COLO668 (cell line): ENCODE results near the gene PARVA.

Experiments used
- DNase-seq: peaks from one replicate; lab custom pipeline; 2025; ENCODE audit not compliant: unreplicated experiment; lab: John Stamatoyannopoulos, UW

The PARVA gene

DNA sequence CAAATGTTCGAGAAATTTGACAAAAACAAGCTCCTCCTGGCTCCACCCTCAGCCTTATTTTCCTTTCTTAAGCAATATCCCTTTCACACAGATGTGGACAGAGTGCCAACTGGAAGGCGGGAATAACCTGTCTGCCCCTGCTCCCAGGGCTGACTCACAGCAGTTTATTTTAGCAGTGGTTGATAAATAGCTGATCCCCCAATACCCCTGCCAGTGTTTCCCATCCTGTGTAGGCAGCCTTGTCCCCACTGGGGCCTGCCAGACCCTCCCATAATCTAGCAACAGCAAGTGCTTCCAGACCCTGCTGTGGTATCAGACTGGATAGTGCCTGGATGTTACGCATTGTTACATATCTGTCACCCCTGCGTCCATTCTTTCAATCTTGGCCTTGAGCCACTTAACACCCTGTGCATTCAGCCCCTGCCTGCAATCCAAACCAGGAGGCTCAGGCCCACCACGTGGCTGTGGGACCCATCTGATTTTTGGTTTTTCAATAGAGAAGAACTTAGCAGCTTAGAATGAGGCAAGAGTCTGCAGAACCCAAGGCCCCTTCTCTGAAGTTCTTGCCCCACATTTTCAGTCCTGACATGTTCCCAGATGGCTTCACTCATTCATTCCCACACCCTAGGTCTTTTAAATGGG is 53.7 kb downstream of the PARVA start:
- no peak for DNase-seq

DNA sequence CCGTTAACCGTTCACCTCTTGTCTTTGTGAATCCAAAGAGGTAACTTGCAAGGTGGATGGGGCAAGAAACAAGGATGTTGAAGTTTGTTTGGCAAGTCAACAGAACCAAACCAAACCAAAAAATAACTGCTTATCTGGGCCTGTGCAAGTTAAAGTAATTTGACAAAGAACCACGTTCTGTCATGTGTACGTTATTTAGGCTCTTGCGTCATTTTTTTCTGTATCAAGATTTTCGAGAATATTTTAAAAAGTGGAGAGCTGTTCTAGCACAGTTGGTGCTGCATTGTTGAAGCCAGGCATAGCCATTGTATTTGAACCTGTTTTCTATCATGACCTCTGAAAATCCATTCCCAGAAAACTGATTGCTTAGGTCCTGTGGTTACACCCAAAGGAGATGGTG is 55.1 kb downstream of the PARVA start:
- DNase-seq = no peak

DNA sequence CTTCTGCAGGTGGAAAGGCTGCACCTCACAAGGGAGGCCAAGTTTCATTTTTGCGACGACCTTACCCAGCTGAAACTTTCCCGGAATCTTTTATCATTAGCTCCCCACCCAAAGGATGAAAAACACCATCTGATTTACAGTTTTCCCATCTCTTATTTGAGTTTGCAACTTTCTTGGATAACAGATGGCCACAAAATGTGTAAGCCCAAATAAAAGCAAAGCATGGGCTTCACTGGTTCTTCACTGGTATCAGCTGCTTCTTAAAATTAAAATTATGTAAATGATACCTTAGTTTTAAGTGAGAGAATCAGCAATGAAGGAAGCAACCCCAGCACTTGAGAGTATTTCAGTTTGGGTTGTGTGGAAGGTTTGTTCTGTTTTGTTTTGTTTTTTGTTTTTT is 55.8 kb downstream of the PARVA start:
- no peak for DNase-seq

DNA sequence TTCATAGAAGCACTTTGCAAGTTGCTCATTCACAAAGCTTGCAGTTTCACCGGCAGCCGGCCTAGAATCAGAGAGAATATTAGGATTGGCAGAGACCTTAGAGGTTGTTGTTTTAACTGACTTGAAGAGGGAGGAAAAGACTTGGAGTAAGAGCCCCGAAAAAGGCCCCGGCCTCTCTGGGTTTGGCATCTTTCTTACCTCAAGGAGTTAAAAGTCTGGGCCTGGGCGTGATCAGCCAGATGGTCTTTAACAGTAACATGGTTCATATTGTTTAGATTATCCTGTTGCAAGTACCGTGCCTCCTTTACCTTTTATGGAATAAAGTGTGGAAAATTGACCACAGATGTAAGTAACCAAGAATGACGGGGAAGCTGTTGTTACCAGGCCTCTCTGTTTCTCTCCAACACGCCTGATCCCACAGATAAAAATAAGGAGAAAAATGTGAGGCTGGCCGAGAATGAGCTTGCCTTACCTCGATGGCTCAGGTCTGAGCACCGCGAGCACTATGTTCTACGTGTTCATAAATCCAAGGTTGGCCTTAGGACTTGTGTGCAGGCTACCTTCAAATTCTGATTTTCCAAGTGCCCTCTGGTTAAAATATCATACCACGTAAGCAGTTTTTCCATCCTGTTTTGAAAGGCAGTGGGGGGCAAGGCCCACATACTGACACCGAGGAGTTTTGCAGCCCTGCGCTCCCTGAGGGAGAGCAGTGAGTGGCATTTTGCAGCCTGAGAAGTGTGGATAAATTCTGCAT is 56.4 kb downstream of the PARVA start:
- DNase-seq = no peak

DNA sequence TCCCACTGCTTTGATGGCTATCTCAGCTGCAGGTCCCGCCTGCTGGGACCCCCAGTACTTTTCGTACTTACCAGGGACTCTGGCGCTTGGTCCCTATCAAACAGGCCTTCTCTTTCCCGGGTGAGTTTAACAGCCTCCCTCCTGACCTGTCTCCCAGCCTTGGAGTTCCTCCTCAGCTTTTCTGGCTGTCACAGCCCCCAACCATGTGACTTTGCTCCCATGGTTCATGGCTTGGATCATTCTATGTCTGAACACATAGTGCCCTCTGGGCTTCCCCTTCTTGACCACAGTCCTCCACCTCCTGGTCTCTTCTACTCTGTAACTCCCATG is 56.9 kb downstream of the PARVA start:
- no peak for DNase-seq

DNA sequence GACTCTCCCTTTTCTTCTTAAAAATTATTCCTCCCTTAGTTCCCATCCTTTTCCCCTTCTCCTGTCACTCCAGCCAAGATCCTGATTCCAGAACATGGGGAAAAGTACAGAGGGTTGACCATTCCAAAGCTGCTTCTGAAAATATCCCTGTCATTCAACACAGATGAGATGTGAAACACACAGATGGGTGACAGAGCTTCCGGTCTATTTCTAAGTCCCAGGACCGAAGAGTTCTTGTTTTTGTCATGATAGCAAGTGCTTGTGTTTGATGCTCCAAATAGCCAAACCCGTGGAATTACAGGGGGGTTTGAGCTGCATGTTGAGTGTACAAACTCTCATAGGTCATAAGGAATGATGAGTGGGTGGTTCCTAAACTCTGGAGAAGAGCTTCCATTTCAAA is 57.9 kb downstream of the PARVA start:
- no peak for DNase-seq

DNA sequence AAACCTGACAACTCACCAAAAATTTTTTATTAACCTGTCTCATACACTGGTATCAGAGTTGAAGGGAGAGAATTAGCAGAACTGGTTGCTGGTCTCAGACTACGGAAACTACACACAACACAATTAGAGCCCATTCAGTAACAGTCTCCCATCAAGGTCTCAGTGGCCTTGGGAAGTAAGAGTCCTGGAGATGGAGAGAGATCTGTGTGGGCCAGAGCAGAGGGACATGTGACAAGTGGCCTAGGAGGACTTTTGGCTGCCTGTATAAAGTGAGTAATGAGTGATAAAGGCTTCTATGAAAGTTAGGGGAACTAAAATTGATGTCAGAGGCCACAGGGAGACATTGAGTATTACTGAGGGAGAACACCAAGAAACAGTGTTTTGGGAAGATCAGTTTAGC is 58.9 kb downstream of the PARVA start:
- DNase-seq = no peak

DNA sequence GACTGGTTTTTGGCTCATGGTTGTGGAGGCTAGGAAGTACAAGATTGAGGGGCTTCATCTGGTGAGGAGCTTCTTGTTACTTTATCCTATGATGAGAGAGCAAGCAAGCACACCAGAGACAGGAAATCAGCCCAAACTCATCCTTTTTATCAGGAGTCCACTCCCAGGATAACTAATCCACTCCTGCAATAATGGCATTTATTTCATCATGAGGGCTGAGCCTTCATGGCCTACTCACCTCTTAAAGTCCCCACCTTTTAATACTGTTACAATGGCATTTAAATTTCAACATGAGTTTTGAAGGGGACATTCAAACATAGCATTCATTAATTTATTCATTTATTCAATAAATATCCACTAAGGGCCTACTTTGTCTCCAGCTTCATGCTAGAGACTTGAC is 60.9 kb downstream of the PARVA start:
- no peak for DNase-seq

DNA sequence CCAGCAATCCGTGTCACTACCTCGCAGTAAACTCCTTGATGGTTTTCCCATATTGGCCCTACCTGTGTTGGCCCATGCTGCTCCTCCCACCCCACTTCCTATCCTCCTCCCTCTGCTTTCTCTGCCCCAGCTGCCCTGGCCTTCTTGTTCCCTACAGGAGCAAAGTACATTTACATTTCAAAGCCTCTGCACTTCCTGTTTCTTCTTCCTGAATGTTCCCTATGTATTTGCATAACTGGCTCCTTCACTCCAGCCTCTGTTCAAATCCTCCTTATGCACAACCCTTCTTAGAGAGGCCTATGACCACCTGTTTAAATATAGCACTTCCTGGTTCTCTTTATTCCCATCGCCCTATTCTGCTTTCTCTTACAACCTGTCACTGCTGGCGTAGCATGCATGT is 62.2 kb downstream of the PARVA start:
- DNase-seq = peak; percentile 31

DNA sequence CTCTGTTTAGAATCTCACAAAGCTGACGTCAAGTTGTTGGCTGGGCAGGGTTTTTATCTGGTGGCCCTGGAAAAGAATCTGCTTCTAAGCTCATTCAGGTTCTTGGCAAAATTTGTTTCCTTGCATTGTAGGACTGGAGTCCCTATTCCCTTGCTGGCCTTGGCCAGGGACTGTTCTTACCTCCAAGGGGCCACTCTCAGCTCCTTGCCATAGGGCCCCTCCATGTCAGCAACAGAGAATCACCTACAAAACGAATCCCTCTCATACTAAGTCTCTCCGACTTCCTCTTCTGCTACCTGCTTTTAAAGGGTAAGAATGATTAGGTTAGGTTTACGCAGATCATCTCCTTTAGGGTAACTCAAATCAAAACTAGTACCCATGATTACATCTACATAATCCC is 63.2 kb downstream of the PARVA start:
- DNase-seq = no peak

DNA sequence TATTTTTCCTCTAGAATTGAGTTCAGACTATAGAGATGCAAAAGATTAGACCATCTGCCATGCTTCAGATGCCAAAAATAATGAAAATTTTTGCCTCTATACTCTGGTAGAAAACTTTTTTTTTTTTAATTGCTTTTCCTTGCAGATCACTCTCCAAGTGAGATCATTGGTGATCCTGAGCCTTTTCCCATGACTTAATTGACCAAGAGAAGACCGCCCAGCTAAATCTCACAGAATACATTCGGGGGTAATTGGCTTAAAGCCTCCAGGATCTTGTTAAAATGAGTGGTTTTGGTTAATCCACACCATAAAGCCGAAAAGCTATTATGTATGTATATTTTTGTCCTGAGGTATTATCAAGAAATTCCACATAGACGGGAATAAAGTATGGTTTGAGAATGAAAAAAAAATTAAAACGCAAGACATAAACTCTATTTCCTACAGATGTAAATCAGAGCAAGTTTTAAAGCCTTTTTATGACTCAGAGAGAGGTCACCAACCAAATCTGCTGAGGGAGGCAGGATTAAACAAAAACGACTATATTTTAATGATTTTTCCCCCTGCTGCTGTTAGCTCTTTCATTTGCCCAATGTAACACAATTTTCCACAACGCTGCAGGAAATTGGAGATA is 64.0 kb downstream of the PARVA start:
- DNase-seq = no peak

DNA sequence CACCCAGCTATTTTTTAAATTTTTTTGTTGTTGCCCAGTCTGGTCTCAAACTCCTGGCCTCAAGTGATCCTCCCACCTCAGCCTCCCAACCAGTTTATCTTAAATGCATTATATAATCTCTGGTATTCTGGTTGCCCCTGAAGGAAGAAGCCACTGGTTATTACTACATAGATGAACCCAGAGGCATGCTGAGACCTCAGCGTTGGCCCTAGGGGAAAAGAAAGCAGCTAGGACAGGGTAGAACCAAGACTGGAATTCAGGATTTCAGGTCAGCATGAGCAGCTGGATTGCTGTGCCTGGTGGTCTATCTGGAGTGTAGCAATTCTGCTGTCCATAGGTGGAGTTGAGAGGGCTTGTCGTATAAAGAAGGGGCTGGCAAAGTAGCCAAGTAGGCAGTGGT is 67.2 kb downstream of the PARVA start:
- no peak for DNase-seq

DNA sequence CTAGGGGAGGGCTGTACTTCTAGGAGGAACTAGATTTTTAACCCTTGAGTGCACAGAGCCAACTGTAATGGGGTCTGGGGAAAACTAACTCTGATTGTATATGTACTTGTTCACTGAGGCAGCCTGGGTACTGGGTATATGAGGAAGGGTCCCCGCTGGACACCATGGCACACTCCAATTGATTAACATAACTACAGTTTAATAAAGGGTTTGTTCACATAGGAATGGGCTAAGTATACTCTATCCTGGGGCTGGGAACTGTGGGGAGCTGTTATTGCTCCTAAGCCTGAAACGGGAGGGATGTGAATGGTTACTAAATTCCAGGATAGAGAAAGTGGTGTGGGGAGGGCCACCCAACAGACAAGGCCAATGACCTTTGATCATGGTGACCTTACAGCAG is 67.6 kb downstream of the PARVA start:
- no peak for DNase-seq

DNA sequence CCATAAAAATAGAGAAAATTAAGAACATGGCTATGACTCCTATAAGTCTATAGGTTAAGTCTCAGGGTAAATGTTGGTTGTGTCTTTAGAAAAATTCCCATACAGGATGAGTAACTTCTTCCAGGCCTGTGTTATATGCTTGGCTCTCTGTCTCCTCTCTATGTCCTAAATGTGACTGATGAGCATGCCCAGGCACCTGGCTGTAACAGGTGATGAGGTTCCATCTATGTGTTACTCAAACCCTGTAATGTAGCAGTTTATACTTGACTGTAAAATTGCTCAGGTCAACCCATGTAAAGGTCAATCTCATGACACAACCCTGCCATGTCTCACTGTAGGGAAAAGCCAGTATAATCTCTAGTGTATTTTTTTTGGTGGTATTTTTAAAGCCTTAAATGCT is 69.5 kb downstream of the PARVA start:
- no peak for DNase-seq

DNA sequence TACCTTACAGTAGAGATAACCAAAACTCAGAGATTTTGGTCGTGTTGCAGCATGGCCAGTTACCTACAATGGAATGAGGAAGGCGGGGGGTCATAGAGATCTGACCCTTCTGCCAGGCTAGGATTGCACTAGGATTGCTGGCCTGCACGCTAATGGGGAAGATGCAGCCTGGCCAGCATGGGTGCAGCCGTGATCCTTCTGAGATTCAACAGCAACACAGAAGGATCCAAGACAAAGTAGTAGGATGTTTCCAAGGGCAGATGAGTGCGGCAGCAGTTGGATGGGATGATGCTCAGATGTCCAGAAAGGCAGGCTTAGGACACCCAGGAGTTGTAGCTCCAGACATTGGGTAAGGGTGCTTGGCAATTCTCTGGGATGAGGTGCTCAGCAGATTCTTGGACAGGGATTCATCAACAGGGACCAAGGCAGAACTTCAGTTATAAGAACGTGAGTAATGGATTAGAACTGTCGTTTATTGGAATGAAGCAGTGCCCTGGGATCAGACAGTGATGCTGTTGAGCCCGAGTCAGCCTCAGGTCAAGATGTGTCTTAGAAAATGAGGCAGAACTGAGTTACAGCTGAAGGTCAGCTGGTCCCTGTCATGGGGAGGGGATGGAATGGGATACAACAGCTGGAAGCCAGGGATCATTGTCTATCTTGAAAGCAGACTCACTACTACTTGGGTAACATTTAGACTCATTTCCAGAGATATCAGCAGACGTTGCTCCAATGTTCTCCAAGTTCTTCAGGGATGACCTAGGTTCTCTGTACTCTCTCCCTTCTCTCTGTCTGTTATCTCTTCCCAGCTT is 71.0 kb downstream of the PARVA start:
- DNase-seq = no peak

DNA sequence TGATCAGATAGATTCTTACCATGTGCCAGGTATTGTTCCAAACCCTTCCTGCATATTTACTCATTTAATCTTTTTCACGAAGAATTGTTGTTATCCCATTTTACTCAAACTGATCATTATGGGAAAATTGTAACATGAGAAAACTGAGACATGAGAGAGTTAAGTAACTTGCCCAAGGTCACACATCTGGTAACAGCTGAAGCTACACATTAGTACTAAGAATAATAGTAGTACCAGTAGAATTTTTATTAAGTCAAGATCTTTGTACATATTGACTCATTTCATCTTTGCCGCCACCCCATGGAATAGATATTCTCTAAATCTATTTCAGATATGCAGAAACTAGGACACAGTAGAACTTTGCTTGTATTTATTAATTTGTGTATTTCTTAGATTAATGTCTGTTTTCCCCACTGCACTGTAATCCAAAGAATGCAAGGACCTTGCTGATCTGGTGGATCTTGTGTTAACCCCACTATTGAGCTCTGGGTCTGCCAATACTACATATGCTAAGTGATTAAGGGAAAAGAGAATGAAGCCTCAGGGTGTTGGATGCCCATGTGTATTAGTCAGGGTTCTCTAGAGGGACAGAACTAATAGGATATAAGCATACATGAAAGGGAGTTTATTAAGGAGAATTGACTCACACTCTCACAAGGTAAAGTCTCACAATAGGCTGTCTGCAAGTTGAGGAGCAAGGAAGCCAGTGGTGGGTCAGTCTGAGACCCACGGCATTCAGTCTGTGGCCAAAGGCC is 72.8 kb downstream of the PARVA start:
- no peak for DNase-seq

DNA sequence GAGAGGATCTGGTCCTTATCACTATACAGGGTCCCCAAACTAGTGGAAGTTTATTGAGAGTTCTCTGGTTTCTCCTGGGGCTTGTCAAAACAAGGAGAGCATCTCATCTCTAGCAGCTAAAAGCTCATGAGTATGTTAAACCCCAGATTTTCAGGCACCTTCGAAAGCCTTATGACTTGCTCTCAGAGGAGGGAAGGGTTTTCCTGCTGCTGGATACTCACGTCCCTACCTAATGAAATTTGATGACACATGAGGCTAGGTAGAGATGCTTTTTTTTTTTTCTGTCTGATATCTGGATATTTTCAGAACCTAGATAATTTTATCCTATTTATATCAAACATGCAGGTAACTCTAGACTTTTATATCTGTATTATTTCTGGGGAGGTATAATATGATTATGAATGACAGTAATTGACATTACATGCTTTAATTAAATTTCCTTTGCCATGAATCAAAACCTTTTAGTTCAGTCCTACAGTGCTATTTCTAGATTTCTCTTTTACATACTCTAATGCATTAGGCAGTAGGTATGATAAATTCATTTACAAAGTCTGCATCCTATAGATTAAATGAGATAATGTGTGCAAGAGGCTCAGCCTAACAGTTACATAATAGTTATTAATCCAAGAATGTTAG is 73.9 kb downstream of the PARVA start:
- no peak for DNase-seq

DNA sequence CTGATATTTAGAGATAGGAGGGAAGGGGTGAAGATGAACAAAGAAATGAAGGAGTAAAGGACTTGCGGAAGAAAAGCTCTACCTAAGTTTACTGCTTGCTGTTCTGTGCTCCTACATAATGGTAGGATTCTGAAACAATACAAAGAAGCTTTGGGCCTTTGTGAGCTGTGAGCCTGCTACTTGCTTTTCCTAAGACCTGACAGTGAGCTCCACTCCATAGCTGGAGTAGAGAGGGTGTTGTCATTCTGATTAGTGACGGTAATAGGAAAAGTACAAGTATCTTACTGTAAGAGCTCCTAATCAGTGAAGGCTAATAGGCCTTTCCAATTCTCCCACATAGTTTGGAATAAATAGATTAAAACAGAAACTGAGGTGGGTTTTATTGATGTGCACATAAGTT is 75.9 kb downstream of the PARVA start:
- no peak for DNase-seq

DNA sequence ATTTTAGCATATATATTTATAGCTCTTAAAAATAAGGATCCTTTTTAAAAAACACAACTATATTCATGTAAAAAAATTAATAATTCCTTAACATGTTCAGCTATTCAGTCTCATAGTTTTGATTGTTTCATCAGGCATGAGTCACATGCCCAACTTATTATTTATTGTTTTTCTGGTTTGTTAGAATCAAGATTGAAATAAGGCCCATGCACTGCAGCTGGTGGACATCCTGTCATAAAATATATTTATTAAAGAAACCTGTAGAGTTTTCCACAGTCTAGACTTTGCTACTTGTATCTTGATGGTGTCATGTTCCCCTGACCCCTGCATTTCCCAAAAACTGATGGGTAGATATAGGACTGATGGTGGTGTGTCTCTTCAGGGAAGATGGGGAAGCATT is 77.4 kb downstream of the PARVA start:
- no peak for DNase-seq

DNA sequence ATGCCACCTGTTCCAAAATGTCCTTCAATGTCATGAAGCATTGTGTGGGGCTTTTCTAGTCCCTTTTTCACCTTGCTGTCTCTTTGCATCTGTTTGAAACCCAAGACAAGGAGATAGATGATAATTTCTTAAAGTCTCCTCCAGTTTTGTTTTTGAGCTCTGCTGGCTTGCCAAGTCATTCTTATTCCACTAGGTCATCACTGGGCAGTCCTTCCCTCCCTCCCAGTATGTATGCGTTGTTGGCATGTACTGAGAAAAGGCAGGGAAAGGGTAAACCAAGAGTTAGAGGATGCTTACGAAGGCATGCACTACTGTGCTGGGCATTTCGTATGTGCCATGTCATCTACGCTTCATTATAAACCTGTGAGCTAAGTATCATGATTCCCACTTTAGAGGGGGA is 78.6 kb downstream of the PARVA start:
- DNase-seq = no peak
